DOHH2 (cell line): Measurements from ENCODE around the gene UBE4B.

Experiments
- H3F3A ChIP-seq: fragments of 200-600 bp; sonication (generic), shearing (Covaris generic); 2 replicates; pipeline ENCODE4 v1.6.0; 2016; ENCODE audit warnings: antibody characterized with exemption, mild to moderate bottlenecking; ENCODE audit not compliant: control insufficient read depth, insufficient read depth
- H3K27ac ChIP-seq: fragments of 200-600 bp; sonication (generic); 2 replicates; pipeline ENCODE4 v1.5.1; 2014; ENCODE audit warnings: low read depth, mild to moderate bottlenecking, low read length, moderate library complexity
- H3K27me3 ChIP-seq: fragments of 200-600 bp; sonication (generic); 2 replicates; pipeline ENCODE4 v1.6.1; 2014; ENCODE audit warnings: mild to moderate bottlenecking, low read length, mixed read lengths; ENCODE audit not compliant: control insufficient read depth
- H3K36me3 ChIP-seq: fragments of 200-600 bp; sonication (generic); 2 replicates; pipeline ENCODE4 v1.6.1; 2014; ENCODE audit warnings: mild to moderate bottlenecking, low read length, moderate library complexity, mixed read lengths; ENCODE audit not compliant: control insufficient read depth
- H3K4me1 ChIP-seq: fragments of 200-600 bp; sonication (generic); 2 replicates; pipeline ENCODE4 v1.6.1; 2014; ENCODE audit warnings: mild to moderate bottlenecking, low read length, mixed read lengths; ENCODE audit not compliant: control insufficient read depth
- H3K4me2 ChIP-seq: fragments of 200-600 bp; sonication (generic); 2 replicates; pipeline ENCODE4 v1.6.0; 2014; ENCODE audit warnings: mild to moderate bottlenecking, low read length, moderate library complexity
- H3K4me3 ChIP-seq: fragments of 200-600 bp; sonication (generic); 2 replicates; pipeline ENCODE4 v1.5.1; 2014; ENCODE audit warnings: mild to moderate bottlenecking, low read length, mixed read lengths
- H3K79me2 ChIP-seq: fragments of 200-600 bp; sonication (generic); 2 replicates; pipeline ENCODE4 v1.6.1; 2014; ENCODE audit warnings: mild to moderate bottlenecking, low read length, mixed read lengths; ENCODE audit not compliant: control insufficient read depth
- H3K9me2 ChIP-seq: fragments of 200-600 bp; sonication (generic); replicated peaks from 2 replicates; pipeline ENCODE4 v1.6.1; 2014; ENCODE audit warnings: mild to moderate bottlenecking, low read length, mixed read lengths; ENCODE audit not compliant: control insufficient read depth
- H3K9me3 ChIP-seq: fragments of 200-600 bp; sonication (generic); 2 replicates; pipeline ENCODE4 v1.6.1; 2014; ENCODE audit warnings: antibody characterized with exemption, low read length, mixed read lengths; ENCODE audit not compliant: control insufficient read depth, insufficient read depth
- H4K20me1 ChIP-seq: fragments of 200-600 bp; sonication (generic); 2 replicates; pipeline ENCODE4 v1.6.0; 2014; ENCODE audit warnings: low read depth, mild to moderate bottlenecking, antibody characterized with exemption, low read length, moderate library complexity; ENCODE audit not compliant: control insufficient read depth, insufficient read depth
- EZH2phosphoT487 ChIP-seq: fragments of 200-600 bp; sonication (generic); IDR thresholded peaks from 2 replicates; pipeline ENCODE4 v1.6.1; 2017; ENCODE audit warnings: borderline replicate concordance, mild to moderate bottlenecking, antibody characterized with exemption, low read length, moderate library complexity, mixed read lengths
- TF ChIP-seq, protein P1 (sequence below): fragments of 200-600 bp; sonication (generic); IDR thresholded peaks from one replicate; pipeline ENCODE4 v1.5.1; 2014; ENCODE audit warnings: antibody characterized with exemption, mild to moderate bottlenecking, low read depth, low read length; ENCODE audit not compliant: poor library complexity, severe bottlenecking

The UBE4B gene

DNA sequence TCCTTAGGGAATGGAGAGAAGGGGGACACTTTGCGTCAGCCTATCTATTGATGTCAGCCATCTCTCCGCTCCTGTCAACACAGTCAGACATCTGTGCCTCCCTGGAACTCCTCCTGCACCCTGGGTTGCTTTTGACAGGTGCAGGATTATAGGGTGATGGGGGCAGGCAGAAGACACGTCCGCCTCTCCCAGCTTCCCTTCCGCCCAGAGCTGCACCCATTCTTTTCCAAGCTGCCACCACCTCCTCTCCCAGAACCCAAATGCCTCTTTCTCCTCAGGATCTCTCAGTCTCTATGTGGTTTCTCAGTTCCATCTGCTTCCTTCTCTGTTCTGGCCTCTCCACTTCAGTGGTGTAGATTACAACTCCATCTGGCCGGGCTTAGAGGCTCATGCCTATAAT lies 160.5 kb downstream of the UBE4B start:
- Histone ChIP-seq H4K20me1 (no peaks in the 10 kb centered on the region), H3K27me3 (no peaks in the 10 kb centered on the region), H3F3A (no peaks in the 10 kb centered on the region), H3K4me3 (no peak overlapping the region), H3K79me2 (no peaks in the 10 kb centered on the region), H3K36me3 (no peaks in the 10 kb centered on the region), H3K4me1 (no peaks in the 10 kb centered on the region), H3K9me3 (no peaks in the 10 kb centered on the region), H3K27ac (no peak overlapping the region), H3K9me2 (no peaks in the 10 kb centered on the region), H3K4me2 (no peak overlapping the region)
- TF ChIP-seq, protein P1, sequence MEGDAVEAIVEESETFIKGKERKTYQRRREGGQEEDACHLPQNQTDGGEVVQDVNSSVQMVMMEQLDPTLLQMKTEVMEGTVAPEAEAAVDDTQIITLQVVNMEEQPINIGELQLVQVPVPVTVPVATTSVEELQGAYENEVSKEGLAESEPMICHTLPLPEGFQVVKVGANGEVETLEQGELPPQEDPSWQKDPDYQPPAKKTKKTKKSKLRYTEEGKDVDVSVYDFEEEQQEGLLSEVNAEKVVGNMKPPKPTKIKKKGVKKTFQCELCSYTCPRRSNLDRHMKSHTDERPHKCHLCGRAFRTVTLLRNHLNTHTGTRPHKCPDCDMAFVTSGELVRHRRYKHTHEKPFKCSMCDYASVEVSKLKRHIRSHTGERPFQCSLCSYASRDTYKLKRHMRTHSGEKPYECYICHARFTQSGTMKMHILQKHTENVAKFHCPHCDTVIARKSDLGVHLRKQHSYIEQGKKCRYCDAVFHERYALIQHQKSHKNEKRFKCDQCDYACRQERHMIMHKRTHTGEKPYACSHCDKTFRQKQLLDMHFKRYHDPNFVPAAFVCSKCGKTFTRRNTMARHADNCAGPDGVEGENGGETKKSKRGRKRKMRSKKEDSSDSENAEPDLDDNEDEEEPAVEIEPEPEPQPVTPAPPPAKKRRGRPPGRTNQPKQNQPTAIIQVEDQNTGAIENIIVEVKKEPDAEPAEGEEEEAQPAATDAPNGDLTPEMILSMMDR: no peak
- TF ChIP-seq EZH2phosphoT487: no peak

DNA sequence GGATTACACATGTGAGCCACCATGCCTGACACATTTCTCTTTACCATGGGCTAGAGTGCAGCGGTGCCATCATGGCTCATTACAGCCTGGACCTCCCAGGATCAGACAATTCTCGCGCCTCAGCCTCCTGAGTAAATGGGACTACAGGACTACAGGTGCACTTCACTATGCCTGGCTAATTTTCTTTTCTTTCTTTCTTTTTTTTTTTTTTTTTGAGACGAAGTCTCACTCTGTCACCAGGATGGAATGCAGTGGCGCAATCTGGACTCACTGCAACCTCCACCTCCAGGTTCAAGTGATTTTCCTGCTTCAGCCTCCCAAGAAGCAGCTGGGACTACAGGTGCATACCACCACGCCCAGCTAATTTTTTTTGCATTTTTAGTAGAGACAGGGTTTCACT lies 162.8 kb downstream of the UBE4B start:
- H3K9me3 ChIP-seq: no peaks in the 10 kb centered on the region

DNA sequence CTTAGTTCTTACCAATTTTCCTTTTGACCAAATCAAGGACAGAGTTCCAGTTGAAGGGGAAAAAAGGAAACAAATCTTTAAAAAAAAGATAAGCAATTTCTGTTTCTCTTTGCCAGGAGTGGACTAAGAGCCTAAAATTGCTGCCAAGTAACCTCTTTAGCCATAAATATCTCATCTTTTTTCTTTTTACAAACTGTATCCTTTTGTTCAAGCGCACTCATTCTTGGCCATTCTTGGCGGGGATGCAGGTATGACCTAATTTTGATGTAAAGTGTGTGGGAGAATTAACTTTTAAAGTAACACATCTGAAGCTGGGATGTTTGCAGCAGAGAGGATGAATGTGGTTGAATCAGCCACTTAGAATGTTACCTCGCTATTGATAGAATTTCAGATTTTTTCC lies 164.2 kb downstream of the UBE4B start:
- H3K36me3 ChIP-seq: no peaks in the 10 kb centered on the region
- H3K27me3 ChIP-seq: peaks cover 5% of the 10 kb centered on the region
- no peaks in the 10 kb centered on the region for H3K9me2 ChIP-seq
- H4K20me1 ChIP-seq: no peaks in the 10 kb centered on the region
- no peaks in the 10 kb centered on the region for H3K79me2 ChIP-seq
- no peak overlapping the region for H3K4me3 ChIP-seq
- no peak for TF ChIP-seq EZH2phosphoT487
- TF ChIP-seq, protein P1: no peak
- no peak overlapping the region for H3K4me2 ChIP-seq
- no peaks in the 10 kb centered on the region for H3K9me3 ChIP-seq
- peaks cover 8% of the 10 kb centered on the region; the same call in 1 of the 2 replicates for H3K4me1 ChIP-seq
- H3F3A ChIP-seq: no peaks in the 10 kb centered on the region
- no peak overlapping the region for H3K27ac ChIP-seq

More for the DNA sequence above, 162.8 kb downstream of the UBE4B start:
- no peak for TF ChIP-seq EZH2phosphoT487
- TF ChIP-seq, protein P1: no peak
- H4K20me1 ChIP-seq: no peaks in the 10 kb centered on the region
- H3K4me2 ChIP-seq: no peak overlapping the region
- H3K9me2 ChIP-seq: no peaks in the 10 kb centered on the region
- H3F3A ChIP-seq: no peaks in the 10 kb centered on the region
- no peak overlapping the region for H3K4me3 ChIP-seq
- H3K79me2 ChIP-seq: no peaks in the 10 kb centered on the region
- H3K27ac ChIP-seq: no peak overlapping the region
- peaks cover 3% of the 10 kb centered on the region; the same call in 1 of the 2 replicates for H3K4me1 ChIP-seq
- H3K27me3 ChIP-seq: peaks cover 4% of the 10 kb centered on the region
- no peaks in the 10 kb centered on the region for H3K36me3 ChIP-seq

DNA sequence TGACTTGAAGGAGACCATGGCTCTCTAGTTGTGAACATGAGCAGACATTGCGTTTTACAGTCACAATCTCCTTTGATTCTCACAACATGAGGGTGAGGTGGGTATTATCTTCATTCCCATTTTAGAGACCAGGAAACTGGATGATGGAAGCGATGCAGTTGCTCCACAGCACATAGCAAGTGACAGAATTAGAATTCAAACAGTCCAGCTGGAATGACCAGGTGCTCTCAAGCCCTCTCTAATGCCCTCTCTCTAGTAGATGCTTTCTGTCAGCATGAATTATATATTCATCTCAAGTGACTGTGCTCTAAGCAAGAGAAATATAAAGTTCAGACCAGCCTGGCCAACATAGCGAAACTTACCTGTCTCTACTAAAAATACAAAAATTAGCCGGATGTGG lies 167.9 kb downstream of the UBE4B start:
- H3K79me2 ChIP-seq: no peaks in the 10 kb centered on the region
- H3K27me3 ChIP-seq: peaks cover 5% of the 10 kb centered on the region
- no peak overlapping the region for H3K4me3 ChIP-seq
- no peaks in the 10 kb centered on the region for H4K20me1 ChIP-seq
- peaks cover 8% of the 10 kb centered on the region; the same call in 1 of the 2 replicates for H3K4me1 ChIP-seq
- H3K4me2 ChIP-seq: no peak overlapping the region
- H3K36me3 ChIP-seq: no peaks in the 10 kb centered on the region
- TF ChIP-seq, protein P1: no peak
- TF ChIP-seq EZH2phosphoT487: no peak
- no peaks in the 10 kb centered on the region for H3K9me3 ChIP-seq
- H3F3A ChIP-seq: no peaks in the 10 kb centered on the region
- no peaks in the 10 kb centered on the region for H3K9me2 ChIP-seq
- no peak overlapping the region for H3K27ac ChIP-seq
